ENCODE results near the gene C10orf95.

GRCh38 chr10:102406815-102407214, 44.5 kb downstream of the C10orf95 start:
- no peak for TF ChIP-seq CTCF (IDR thresholded peaks at IDR 0.05)
- no peak for TF ChIP-seq POLR2A (IDR thresholded peaks at IDR 0.05)

Data from heart left ventricle (tissue), 13 donors.